GM18519 (cell line): ENCODE results near the gene NSUN2.
"Not testable (repeated sequence)": the region's sequence is repeated elsewhere in the genome, so short reads cannot be mapped to it uniquely, and the experiment has no call there.

Source experiments
- ATAC-seq: cut with Tn5 transposase; IDR thresholded peaks from one replicate; pipeline ENCODE4 v1.9.1; 2021; ENCODE audit warnings: mild to moderate bottlenecking, moderate library complexity; ENCODE audit not compliant: unreplicated experiment, low FRiP score

Gene NSUN2

DNA sequence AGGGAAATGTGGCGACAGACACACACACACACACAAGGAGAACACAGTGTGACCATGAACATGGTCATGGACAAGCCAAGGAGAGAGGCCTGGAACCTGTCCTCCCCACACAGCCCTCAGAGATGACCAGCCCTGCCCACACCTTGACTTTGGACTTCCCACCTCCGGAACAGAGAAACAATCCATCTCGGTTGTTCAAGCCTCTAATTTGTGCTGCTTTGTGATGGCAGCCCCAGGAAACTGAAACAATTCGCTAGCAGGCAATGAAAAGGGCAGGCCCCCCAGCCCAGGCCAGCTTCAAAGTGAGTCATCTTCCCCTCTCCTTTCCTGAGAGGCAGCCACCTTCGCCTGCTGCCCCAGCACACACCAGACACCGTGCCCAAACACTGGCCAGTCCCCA is 47.7 kb downstream of the NSUN2 start:
- no peak for ATAC-seq

DNA sequence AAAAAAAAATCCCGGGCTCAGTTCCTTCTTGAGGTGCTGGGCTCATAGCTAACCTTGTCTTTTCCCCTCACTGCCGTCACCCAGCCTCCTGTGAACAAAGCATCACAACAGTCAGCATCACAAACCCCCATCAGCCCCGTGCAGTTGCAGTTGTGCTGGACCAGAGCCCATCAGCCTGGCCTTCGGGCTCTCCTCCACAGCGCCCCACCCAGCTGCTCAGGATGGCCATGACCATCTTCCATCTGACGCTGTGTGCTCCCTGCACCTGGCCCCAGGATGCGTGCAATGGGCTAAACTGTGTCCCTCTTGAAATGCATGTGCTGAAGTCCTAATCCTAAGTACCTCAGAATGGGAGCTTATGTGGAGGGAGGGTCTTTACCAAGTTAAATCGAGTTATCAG is 48.1 kb downstream of the NSUN2 start:
- no peak for ATAC-seq

DNA sequence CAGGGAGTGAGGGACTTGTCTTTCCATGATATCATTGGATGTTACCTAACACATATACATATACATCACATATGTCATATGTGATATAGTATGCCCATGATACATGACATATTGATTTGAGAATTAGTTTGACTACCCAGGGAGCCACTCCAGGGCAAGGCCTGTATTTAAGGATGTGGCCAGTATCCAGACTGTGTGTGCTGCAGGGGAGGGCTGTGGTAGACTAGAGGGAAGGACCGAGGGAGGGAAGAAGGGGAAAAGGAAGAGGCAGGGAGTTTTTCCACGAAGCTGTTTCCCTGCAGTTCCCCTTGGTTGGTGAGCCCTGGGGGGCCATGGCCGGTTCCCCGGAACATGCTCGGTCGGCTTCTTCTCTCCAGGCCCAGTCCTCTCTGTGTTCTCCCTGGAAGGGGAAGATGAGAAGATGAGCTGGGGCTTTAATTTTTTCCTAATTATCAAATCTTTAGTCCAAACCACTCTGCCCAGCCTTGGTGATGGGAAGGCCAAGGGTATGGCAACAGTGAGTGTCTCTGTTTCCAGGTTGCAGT is 48.7 kb downstream of the NSUN2 start:
- no peak for ATAC-seq

DNA sequence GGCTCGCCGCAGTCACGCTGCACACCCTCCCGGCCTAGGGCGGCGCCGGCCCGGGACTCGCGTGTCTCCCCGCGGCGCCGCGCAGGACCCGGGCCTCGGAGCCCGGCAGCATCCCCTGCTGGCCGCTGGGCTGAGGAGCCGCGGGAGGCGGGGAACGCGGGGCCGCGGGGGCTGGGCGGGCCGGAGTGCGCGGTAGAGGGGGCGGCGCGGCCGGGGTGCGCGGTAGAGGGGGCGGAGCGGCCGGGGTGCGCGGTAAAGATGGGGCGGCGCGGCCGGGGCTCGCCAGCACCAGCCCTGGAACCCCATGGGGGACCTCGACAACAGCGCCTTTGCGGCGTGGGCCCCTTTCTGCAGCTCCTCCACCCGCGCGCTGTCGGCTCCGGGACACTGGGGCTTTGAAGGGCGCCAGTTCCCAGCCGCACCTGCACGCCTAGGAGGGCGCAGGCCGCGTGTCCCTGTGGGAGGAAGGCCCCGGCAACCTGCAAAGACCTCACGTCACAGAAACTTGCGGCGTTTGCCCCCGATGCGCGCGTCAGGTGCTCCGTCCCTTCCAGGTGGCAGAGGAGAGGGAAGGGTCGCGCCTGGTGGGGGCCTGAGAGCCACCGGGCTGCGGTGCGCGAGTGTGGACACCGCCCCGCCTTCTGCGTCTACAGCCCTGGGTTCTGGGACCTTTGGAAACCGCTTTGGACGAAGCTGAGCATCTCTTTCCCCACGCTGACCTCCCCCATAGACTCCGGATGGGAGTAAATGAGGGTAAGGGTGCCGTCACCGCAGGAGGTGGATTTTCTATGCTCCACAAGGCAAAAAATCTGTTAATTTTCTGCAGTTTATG is 49.6 kb downstream of the NSUN2 start:
- ATAC-seq: no peak

DNA sequence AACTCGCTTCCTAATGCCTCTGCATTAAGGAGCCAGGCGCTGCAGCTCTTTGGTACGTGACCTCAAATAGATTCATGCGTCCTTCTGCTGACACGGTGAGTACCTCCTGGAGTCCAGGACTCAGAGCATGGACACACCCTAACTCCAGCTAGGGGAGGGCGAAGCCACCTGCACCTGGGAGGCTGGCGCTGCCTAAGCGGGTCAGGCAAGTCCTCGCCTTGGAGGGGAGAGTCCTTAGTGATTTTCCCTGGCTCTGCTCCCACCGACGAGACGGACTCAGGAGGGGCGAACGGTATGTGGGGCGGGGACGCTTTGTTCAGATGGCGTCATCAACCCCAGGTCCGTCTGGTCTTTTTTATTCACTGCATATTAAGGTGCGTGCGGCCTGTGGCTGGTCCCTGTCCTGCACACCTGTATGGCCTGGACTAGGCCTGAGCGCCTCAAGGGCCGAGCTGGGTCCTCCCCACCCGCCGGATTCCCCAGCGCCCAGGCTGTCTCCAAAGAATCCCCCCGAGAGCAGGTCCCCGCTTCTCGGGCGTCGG is 50.3 kb downstream of the NSUN2 start:
- no peak for ATAC-seq

DNA sequence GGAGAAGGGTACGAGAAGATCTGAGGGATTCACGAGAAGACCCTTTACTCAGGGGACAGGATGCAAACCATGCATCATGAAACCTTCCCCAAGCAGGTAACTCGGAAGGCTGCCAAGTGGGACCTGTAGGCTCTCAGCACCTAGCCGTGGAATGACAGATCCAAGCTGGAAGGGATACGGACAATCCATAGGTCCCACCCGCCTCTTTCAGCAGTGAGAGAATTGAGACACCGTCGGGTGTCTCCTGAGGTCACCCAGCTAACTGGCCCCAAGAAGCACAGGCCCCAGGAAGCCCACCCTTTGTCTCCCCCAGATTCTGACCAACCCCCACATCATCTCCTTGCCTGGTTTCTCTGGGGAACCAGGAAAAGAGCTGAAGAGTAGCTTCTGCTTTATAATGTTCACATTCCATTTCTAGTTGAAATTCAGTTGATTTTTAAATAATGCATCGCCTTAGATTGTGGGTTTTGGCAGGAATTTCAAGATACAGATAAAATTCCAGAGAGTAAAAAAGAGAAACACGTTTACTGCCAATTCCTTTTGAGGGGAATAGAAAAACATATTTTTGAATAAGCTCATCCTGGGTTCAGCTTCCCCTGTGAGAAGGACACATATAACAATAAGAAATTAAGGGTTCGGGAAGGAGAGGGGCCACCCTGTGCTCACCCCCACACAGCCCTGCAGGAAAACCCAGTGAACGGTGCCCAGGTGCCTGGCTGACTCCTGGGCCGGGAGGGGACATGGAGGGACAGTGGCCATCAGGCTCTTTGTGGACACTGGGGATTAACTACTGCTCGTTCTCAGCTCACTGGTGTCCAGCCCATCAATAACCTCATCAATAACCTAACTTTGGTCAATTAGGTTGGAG is 51.1 kb downstream of the NSUN2 start:
- no peak for ATAC-seq

DNA sequence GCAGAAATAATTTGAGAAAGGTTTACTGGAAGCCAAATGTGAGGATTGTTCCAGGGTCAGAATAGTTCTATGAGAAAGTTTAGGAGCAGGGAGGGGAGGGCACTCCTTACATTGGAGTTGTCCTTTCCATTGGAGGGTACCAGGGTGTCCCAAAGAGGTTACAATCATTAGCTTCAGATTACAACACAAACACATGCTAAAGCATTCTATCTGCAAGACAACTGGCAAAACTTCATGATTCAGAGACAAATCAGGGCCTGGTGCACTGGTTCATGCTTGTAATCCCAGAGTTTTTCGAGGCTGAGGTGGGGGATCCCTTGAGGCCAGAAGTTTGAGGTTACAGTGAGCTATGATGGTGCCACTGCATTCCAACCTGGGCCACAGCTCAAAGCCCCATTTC is 51.8 kb downstream of the NSUN2 start:
- ATAC-seq: no peak

DNA sequence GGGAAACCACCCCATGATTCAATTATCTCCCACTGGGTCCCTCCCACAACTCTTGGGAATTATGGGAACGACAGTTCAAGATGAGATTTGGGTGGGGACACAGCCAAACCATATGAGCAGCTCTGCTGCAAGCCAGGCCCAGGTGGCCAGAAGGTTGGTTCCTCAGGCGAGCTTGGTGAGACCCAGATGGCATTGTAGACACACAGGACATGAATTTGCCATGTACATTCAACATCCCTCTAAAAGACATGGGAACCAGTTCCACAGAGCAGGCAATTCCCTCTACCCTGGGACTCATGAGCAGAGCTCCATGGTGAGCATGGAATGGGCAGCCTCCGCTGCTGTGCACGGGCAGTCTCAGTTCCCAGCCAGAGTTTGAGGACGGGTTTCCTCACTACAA is 53.3 kb downstream of the NSUN2 start:
- ATAC-seq: no peak

DNA sequence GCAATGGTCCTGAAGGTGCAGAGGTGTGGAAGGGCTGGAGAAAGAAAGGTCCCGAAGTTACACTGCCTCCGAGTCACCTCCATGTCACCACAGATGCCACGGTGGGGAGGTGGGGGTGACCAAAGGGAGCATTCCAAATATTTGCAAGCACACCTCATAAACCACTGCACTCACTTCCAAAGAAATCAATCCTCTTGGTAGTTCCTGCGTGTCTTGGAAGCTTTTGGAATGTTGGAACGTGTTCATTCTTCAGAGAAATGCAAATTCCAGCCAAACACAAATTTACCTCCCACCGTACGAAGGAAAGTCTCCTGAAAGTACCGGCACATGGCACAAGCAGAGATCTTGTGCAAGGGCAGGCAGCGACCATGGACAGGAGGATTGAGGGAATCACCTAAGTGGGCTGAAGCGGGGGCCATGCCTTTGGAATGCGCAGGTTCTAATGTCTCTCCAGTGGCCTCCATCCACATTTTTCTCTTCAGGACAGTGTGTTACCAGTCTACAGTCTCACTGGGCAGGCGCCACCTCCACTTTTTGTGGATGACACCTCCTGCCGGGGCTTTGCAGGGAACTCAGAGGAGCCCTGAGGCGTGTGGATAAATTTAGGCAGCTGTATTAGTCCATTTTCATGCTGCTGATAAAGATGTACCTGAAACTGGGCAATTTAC is 54.0 kb downstream of the NSUN2 start:
- no peak for ATAC-seq

DNA sequence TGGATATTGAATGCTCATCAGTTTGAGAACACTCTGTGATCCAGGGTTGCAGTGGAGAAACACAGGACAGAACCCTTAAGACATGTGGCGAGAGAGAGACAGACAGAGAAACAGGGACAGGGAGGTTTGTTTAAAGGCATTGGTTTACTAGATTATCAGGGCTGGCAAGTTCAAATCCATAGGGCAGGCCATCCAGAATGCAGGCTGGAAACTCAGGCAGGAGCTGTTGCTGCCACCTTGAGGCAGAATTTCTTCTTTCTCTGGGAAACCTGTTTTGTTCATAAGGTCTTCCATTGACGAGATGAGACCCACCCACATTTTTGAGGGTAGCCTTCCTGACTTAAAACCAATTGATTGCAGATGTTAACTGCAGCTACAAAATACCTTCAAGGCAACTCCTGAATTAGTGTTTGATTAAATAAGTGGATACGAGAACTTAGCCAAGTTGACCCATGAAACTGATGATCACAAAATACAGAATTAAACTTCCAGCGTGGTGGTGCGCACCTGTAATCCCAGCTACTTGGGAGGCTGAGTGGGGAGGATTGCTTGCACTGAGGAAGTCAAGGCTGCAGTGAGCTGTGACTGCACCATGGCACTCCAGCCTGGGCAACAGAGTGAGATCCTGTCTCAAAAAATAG is 55.9 kb downstream of the NSUN2 start:
- no peak for ATAC-seq

DNA sequence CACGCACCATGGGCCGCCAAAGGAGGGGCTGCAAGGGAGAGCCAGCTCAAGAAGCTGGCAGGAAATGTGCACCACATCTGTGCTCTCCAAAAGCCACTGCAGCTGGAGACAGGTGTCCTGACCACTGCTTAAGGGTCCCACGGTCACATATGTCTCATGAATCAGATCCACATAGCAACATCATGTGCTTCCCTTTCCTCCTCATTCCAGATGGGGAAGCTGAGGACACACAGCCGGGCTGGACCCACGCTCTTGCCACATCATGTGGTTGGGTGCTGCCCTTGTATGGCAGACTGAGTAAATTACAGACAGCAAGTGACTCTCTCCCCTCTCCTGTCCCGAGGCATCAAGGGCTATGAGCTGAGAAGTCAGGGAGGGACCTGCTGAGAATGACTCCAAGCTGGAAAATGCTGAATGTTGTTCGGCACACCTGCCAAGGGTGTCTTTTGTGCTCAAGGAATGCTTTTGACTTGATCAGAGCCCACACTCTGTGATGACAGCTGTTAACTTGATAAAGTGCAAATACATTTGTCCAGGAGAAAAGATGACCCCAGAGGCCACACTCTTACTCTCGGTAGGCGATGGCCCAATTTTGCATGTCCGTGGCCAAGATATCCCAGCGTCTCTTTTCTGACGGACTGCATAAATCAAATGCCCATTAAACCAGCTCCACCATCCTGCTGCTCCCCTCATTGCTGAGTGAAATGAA is 58.2 kb downstream of the NSUN2 start:
- no peak for ATAC-seq

DNA sequence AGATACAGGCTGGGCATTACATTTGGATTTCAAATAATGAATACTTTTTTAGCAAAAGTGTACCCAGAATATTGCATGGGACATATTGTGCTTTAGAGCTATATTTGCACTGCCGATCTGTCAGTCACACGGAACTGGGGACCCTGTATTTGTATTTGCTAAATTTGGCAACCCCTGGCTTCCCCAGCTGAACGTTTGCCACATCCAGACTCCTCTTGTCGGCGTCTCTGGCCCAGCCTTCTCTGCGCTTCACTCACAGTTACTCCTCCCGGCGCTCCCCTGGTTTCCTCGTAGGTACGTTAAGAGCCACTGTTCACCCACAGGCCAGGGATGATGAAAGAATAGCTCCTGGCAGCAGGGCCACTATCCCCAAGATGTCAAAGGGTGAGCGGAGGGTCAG is 58.7 kb downstream of the NSUN2 start:
- no peak for ATAC-seq

DNA sequence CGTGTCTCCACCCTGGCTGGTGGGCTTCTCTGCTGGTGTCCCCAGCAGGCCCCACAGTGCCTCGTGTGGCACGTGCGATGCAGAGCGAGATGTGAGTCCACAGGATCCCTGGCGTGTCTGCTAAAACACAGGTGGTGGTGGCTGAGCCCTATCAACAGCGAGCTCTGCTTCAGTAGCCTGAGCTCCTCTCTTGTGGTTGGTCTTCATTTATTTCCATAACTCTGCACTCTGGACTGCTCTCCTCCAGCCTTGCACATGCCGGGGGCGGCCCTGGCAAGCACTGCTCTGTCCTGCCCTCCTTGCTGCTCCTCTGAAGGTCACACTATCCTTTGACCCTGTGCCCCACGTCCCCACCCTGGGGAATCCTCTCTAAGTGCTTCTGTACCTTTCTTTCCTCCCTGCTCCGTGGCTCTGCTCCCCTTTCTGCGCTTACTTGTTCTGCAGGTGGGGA is 59.2 kb downstream of the NSUN2 start:
- ATAC-seq: no peak

DNA sequence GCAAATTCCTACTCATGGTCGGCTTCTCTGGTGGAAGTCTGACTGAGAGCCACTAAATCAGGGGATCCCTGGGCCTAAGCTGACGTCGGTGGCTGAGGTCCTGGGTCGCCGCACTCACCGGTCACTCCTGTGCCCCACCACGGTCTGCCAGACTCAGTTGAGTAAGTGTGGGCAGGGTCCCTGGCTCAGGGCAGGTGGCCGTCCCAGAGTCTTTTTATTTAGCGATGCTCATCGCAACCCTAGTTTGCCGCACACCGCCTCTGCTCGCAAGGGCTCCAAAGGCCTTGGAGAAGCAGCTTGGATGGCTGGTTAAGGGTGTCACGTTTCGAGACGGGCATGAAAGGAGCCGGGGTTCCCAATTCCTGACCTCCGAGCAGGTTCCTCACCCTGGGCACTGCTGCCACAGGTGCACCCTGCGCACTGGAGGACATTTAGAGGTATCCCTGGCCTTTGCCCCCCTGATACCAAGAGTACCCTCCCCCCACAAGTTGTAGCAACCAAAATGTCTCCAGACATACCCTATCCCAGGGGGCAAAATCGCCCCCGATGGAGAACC is 59.9 kb downstream of the NSUN2 start:
- no peak for ATAC-seq

DNA sequence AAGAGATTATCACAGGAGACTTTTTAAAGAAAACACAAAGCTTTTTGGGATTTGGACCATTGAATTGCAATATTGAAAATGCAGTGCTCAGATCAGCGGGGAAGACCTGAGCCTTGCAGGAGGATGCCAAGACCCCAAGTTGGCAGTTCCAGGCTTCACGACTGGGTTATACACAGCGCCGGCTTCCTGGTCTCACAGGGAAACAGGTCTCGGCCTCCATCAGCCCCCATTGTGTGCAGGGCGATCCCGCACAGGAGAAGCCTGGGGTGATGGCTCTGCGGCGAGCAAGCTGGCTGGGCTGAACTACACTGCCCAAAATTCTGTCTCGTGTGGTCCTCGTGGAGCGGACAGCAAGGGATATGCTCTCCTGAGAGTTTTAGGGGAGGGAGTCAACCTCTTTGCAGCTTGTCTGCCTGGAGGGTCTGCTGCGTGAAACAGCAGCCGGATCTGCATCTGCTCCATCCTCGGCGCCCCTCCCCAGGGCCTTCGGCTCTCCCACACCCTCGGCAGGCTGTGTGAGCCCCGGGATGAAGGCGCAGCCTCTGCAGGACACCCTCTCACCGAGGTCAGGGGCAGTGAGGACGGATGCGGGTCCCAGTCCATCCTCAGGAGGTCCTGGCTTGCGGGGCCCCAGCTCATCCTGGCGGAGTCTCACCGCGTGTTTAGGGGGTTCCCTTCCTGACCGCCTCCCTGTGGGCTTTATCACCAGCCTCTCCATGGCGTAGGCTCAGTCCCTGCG is 60.6 kb downstream of the NSUN2 start:
- no peak for ATAC-seq

DNA sequence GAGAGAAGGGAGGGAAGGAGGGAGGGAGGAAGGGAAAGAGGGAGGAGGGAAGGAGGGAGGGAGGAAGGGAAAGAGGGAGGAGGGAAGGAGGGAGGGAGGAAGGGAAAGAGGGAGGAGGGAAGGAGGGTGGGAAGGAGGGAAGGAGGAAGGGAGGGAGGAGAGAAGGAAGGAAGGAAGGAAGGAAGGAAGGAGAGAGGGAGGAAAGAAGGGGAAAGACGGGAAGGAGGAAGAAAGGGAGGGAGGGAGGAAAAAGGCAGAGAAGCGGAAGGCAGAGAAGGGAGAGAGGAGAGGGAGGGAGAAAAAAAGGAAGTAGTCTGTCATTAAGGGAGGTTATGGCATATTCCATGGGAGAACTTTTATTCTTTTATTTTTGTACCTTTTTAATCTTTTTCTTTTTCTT is 61.2 kb downstream of the NSUN2 start:
- not testable (repeated sequence) for ATAC-seq

DNA sequence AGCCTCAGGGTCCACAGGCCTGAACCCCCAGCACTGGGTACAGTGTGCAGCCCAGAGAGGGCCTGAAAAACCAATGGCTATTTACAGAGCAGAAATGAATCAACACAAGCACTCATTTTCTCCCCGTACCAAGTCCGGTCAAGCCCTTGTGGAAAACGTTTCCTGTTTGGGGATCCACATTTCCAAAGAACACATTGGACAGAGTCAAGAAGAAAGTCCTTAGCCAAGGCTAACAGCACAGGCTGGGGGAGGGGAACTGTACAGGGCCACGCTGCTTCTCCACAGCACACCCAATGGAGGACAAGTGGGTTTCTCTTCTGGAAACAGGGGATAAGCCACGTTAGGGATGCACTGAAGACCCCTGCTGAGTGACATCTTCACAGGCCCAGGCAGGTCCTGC is 62.3 kb downstream of the NSUN2 start:
- ATAC-seq: no peak

DNA sequence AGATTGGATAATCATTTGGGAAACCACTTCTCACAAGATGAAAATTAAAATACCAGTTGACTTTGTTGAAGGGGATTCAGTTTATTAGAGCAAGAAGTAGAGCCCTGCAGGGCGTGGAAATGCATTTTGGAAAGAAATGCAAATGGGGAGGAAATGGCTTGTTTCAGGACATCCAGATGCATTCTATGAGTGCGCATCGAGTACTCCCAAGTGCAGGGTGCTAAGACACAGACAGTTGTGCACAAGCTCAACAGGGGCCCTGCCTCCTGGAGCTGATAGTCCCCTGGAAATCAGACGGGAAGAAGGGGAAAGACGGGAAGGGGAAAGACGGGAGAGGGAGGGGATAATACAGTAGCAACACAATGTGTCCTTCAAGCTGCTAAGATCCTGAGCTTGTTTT is 64.0 kb downstream of the NSUN2 start:
- ATAC-seq: no peak

DNA sequence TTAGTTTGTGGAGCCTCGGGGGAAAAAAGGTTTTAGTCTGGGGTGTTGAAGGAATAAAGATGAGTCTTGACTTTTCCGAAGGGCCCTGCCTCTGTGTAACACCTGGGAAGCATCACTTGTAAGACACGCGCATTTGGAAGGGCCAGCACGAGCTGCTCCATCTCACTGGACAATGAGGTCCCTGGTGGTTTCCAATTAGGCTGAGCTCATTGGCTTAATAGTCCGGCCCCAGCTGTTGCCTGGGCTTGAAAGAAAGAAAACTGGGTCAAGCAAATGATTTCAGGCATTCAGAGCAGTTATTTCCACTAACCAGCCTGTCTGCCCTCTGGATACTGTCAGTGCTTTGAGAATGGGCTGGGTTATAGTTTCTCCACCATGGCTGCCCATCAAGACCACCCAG is 64.5 kb downstream of the NSUN2 start:
- ATAC-seq: no peak
